GM21381 (cell line): ENCODE results near the gene IRF8.
A peak's percentile ranks its signal among the peaks of the same experiment; 100 is the strongest.
"Not testable (repeated sequence)": the region's sequence is repeated elsewhere in the genome, so short reads cannot be mapped to it uniquely, and the experiment has no call there.

Experiments used
- ATAC-seq: cut with Tn5 transposase; IDR thresholded peaks from one replicate; pipeline ENCODE4 v1.9.1; 2021; ENCODE audit warnings: mild to moderate bottlenecking, moderate library complexity; ENCODE audit not compliant: unreplicated experiment

The IRF8 gene

DNA sequence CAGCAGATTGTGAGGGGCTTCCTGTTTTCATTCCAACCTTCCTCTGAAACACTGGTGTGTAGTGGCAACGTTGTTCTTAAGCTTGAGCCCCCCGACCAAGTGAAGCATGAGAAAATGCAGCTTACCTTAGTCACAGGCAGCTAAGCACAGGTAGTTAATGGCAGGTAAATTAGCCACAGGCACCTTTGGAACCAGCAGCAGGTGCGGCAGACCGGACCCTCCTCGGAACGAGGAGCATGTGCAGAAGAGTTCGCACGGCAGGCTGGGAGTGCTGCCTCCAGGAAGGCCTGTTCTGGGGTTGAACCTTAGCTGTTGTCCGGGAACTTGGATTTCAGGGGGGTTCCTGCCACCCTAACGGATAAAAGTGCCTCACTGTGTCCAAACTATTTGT lies 7.2 kb upstream of the IRF8 start:
- ATAC-seq = no peak

DNA sequence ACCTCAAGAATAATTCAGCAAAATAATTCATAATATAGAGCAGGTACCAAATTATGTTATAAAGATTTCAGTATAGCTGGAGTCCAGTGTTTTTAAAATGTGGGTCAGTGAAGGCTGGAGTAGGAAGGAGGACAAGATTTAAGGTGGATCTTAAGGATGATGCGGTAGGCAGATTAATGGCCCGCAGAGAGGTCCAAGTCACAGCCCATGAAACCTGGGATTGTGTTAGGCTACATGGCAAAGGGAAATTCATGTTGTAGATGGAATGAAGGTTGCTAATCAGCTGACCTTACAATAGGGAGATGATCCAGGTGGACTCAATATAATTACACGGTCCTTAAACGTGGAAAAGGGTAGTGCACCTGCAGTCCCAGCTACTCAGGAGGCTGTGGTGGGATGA lies 6.2 kb upstream of the IRF8 start:
- no peak for ATAC-seq

DNA sequence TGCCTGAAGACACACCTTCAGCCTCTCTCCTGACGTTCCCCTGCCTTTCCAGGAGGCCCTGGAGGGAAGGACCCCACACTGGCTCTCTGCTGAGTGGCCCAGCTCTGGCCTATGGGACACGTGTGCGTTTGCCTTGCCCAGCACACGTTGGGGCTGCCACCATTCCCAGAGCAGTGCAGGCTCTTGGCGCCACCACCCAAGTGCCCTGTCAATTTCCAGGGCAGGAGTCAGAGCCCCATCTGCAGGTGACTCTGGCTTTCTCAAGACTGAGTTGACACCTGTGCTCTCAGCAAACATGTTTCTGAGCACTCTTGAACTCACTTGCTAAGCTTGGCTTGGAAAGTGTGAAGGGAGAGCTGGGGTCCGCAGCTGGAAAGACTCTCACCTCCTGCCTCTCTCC lies 4.7 kb upstream of the IRF8 start:
- no peak for ATAC-seq

DNA sequence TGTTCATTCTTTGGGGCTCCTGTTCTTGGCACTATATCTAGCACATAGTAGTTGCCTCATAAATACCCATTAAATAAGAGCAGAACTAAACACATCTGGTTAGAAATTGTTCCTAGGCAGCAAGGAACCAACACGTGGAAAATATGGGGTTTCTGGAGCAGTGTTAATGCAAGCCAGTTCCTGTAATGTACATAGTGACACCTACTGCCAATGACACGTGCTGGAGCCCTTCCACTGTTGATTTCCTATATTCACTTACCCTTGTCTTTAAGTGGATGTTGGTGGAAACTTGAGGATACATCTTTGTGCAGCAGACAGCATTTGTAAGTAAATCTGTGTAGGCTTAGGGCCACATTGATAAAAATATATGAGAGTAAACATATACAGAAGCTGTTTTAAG lies 1.6 kb upstream of the IRF8 start:
- ATAC-seq = no peak

DNA sequence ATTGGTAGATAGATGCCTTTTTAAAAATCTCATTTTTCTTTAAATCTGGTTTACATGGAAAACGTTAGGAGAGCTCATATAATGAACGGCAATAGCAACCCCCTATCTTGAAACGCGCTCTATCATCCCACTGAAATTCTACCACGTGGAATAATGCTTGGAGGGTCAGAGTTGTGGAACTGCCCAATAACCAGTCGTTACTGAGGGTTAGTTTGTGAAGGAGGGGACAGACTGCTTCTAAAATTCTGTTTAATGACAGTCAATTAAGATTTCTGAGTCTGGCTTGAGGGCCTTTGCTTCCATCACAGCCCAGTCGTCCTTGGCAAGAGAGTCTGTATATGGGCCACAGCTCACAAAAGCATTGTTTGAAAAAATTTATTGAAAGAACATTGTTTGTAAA lies 482 bp downstream of the IRF8 start:
- ATAC-seq = no peak

DNA sequence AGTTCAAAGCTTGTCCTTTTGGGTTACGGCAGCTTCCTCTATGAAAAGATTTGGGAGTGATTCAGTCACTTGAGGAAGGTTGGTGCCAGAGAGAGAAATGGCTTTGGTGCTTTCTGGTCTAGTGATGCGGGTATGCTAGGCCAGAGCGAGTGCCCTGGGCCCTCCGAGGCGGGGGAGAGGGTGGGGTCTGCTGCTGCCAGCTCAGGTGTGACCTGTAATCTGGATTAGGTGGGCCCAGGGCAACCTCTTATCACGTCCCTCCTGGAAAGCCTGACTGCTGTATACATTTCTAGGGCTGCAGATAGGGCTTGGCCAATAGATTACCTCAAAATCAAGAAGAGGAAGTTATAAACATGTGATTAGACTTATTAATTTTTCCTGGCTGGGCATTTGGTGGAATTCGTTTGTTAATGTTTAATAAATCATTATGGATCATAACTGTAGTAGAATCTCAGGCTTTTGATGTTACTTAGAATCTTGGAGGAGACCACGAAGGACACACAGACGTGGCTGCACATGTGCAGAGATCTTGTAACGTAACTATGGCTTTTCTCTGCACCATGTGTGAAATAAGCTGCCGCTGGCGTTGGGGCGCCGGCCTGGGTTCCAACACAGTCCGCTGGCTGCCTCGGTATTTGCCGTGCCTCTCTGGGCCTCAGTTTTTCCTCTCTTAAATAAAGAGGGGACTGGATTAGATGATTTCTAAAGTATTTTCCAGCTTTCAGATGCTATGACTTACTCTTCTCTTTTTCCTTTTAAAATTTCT lies 1.2 kb downstream of the IRF8 start:
- ATAC-seq = no peak

GRCh38 chr16:85901110-85901509 lies 2.1 kb downstream of the IRF8 start:
- ATAC-seq = no peak

- ATAC-seq = no peak
Measured at GRCh38 chr16:85901773-85902365, 2.9 kb downstream of the IRF8 start.

DNA sequence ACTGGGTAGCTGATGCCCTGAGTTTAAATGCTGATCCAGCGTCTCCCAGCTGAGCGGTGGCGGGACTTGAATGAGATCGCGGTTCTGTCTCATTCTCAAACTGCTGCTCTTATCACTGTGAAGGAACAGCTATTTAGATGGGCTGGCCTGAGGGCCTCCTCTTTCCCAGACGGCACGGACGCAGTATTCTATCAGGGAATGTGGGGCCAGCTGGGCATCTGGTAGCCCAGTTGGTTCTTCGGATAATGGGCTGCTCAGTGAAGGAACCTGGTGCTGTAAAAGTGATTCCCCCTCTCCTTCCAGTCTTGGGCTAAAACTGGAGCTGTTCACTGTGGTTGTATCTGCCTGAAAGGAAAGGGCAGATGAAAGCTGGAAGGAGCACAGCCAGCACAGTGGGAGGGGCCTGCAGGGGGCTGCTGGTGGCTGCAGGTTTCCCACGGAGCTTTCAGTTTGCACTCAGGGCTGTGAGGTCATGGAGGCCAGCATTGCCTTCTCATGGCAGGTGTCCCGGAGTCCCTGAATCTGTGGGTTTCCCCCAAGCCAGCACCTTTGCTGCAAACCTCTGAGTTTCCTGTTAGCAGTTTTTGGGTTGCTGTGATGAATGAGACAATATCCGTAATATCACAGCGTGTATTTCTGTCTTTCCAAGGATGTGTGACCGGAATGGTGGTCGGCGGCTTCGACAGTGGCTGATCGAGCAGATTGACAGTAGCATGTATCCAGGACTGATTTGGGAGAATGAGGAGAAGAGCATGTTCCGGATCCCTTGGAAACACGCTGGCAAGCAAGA lies 3.6 kb downstream of the IRF8 start:
- ATAC-seq = peak; percentile 64

DNA sequence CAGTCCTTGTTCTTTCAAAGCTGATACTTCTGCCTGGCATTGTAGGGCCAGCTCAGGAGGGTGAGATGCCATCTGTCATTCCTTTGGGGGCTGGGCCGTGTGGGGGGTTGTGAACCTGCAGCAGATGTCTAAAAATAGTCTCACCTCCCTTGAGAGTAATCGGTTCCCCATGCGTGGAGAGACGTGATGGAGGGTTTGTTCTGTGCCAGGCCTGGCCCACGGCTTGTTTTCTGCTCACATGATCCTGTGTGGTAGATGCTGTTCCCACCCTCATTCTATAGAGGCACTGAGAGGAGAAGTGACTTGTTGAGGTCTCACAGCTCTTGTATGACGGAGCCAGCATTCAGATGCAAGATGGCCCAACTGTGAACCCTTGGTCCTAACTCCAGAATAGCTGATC lies 4.6 kb downstream of the IRF8 start:
- ATAC-seq = no peak

DNA sequence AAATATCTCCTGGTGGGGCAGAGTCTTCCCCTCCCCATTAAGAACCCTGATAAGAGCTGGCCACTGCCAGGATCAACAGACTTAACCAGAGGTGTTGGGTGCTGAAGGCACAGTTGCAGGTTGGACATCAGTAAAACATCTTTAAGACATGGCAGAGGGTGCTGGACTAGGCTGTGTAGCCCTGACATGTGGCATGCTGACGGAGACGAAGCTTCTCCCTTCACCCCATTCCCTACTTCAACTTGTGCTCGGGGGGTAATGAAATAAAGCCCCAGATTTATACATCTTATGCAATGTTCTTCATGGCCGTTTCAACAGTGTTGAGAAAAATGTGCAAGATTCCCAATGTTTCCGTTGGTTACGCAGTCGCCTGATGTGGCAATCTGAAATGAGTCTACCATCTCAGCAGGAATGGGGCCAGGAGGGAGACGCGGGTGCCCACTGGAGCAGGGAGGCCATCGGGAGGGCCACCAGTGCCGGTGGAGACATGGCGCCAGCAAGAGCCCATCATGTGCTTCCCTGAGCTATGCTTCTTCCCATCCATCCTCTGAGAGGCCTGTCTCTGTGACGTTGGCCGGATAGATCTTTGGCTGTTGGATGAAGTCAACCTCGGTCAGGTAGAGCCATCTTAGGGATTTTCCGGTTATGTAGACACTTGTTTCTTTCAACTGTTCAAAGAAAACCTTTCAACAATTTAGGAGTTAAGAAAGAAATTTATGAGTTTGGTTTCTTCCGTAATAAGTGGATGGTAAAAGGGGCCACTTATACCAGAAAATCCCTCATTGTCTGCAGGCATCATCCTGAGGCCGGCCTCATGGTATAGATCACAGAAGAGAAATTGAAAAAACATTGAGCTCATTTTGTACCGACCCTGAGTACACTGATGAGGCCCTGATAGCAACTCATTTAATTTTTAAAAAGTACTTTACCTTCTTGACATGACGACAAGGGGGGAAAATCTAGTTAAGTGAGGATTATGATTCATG lies 6.4 kb downstream of the IRF8 start:
- no peak for ATAC-seq

DNA sequence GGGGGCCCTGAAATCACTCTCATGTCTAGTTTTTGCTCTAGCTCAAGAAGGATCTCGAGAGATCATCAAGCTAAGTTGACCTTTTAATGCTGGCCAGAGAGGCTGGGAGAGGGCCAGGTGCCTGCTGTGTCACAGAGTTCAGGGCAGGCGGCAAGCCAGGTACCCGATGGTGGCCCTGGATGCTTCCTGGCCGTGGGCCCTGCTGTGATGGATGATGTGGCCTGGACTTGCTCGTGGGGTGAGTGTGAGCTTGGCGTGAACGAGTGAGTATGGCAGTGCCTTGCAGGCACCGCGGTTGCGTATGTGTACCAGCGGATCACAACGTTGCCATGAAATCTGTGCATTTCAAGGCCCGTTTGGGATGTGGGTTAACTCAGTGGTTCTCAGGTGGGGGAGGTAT lies 7.4 kb downstream of the IRF8 start:
- no peak for ATAC-seq

GRCh38 chr16:85907231-85907630 lies 8.3 kb downstream of the IRF8 start:
- ATAC-seq = not testable (repeated sequence)

- ATAC-seq = no peak
Measured at GRCh38 chr16:85908444-85908843, 9.5 kb downstream of the IRF8 start.

DNA sequence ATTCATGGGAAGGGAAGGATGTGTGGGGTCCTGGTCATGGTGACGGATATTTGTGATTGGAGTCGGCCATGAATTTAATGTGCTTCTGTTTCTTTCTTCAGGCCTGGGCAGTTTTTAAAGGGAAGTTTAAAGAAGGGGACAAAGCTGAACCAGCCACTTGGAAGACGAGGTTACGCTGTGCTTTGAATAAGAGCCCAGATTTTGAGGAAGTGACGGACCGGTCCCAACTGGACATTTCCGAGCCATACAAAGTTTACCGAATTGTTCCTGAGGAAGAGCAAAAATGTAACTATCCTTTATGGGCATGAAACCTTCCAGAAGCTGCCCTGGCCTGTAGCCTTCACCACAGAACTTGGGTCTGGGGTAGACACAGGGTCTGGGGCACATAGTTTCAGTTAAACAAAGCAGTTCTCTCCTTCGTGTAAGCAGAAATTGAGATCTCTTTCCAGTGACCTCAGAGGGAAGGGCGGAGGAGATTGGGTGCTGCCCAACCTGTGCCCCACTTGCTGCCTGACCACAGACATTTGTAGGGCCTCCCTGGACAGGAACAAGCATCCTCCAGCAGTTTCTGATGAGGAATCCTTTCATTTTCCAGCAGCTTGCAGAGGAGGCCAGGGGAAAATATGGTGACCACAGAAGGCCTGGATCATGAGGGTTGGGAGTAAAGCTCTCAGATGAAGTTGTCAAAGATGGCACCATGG lies 10.1 kb downstream of the IRF8 start:
- ATAC-seq = no peak

GRCh38 chr16:85909932-85910853 lies 11.2 kb downstream of the IRF8 start:
- ATAC-seq = no peak

GRCh38 chr16:85910854-85911247 lies 11.9 kb downstream of the IRF8 start:
- no peak for ATAC-seq

DNA sequence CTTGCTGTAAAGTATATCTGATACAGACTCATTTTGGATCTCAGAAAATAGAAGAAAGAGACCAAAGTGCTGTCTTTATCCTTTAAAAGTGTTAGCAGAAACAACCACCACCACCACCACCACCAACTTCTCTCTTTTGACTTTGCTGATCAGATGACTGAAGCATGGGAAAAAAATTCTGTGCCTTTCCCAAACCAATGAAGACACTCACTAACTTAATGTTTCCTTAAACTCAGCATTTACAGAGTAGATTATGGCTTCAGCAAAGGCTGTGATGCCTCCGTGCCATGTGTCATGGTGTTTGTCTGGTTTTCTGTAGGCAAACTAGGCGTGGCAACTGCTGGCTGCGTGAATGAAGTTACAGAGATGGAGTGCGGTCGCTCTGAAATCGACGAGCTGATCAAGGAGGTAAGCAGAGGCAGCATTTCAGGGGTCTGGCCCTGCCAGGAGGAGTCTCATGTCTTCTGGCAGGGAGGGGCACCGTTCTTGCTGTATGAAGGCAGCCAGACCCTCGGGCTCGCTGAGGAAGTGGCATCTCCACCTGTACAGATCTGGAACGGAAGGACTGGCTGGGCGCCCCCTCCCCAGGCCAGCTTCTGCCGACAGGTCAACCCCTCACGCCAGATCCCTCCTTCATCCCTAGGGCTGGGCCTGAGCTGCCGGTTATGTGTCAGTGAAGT lies 12.4 kb downstream of the IRF8 start:
- no peak for ATAC-seq
